Neural cell (in vitro differentiated cells): Measurements from ENCODE around the gene ALDH9A1. TPM values are rescaled to one million over a fixed set of nuclear protein-coding genes. Genes with fewer than 3 reads are reported as not detected.
A peak's percentile ranks its signal among the peaks of the same experiment; 100 is the strongest.

Experiments
- H2AFZ ChIP-seq: fragments of 200-600, 300-800 bp; sonication (generic), shearing (Covaris generic); 2 replicates; pipeline ENCODE4 v1.6.0; 2014; ENCODE audit warnings: low read depth, mild to moderate bottlenecking, antibody characterized with exemption, low read length, moderate library complexity
- H3F3A ChIP-seq: fragments of 200-600 bp; shearing (Covaris generic); 2 replicates; pipeline ENCODE4 v1.6.1; 2016; ENCODE audit warnings: mild to moderate bottlenecking, moderate library complexity, mixed read lengths, antibody characterized with exemption, low read length; ENCODE audit not compliant: insufficient read depth, poor library complexity, severe bottlenecking
- H3K27ac ChIP-seq: fragments of 200-600, 300-800 bp; sonication (generic), shearing (Covaris generic); 2 replicates; pipeline ENCODE4 v1.5.1; 2014; ENCODE audit warnings: mild to moderate bottlenecking, low read length, moderate library complexity
- H3K27me3 ChIP-seq: fragments of 300-800, 200-600 bp; sonication (generic), shearing (Covaris generic); 2 replicates; pipeline ENCODE4 v1.6.0; 2014; ENCODE audit warnings: mild to moderate bottlenecking, low read depth, low read length, moderate library complexity; ENCODE audit not compliant: insufficient read depth
- H3K36me3 ChIP-seq: fragments of 300-800, 200-600 bp; sonication (generic), shearing (Covaris generic); 2 replicates; pipeline ENCODE4 v1.5.1; 2014; ENCODE audit warnings: mild to moderate bottlenecking, antibody characterized with exemption, low read length, moderate library complexity; ENCODE audit not compliant: insufficient read depth
- H3K4me2 ChIP-seq: fragments of 300-800, 200-600 bp; sonication (generic), shearing (Covaris generic); 2 replicates; pipeline ENCODE4 v1.6.0; 2014; ENCODE audit warnings: mild to moderate bottlenecking, low read length
- H3K4me3 ChIP-seq: fragments of 300-800, 200-600 bp; sonication (generic), shearing (Covaris generic); 2 replicates; pipeline ENCODE4 v1.5.1; 2014; ENCODE audit warnings: mild to moderate bottlenecking, low read length, moderate library complexity
- H3K79me2 ChIP-seq: fragments of 200-600 bp; shearing (Covaris generic); replicated peaks from 2 replicates; pipeline ENCODE4 v1.6.0; 2014; ENCODE audit warnings: mild to moderate bottlenecking, low read length, moderate library complexity; ENCODE audit not compliant: insufficient read depth
- H3K9ac ChIP-seq: fragments of 300-800, 200-600 bp; sonication (generic), shearing (Covaris generic); 2 replicates; pipeline ENCODE4 v1.6.1; 2016; ENCODE audit warnings: mild to moderate bottlenecking, low read length, mixed read lengths
- H3K9me2 ChIP-seq: fragments of 200-600 bp; shearing (Covaris generic); 2 replicates; pipeline ENCODE4 v1.6.1; 2016; ENCODE audit warnings: mild to moderate bottlenecking, low read length, mixed read lengths; ENCODE audit not compliant: insufficient read depth
- H3K9me3 ChIP-seq: fragments of 200-600, 300-800 bp; sonication (generic), shearing (Covaris generic); 2 replicates; pipeline ENCODE4 v1.6.1; 2016; ENCODE audit warnings: mild to moderate bottlenecking, mixed run types, low read length, moderate library complexity, mixed read lengths
- H4K20me1 ChIP-seq: fragments of 200-600 bp; shearing (Covaris generic); 2 replicates; pipeline ENCODE4 v1.6.1; 2016; ENCODE audit warnings: mild to moderate bottlenecking, mixed run types; ENCODE audit not compliant: insufficient read depth
- CTCF ChIP-seq: fragments of 450-650 bp; IDR thresholded peaks from 2 replicates; pipeline ENCODE4 v1.5.1; 2014; ENCODE audit warnings: antibody characterized with exemption, mild to moderate bottlenecking, moderate library complexity; ENCODE audit not compliant: poor library complexity, severe bottlenecking
- EP300 ChIP-seq: fragments of 450-650 bp; conservative IDR thresholded peaks from 2 replicates; pipeline ENCODE4 v1.6.1; 2014; ENCODE audit warnings: antibody characterized with exemption, mild to moderate bottlenecking, moderate library complexity; ENCODE audit not compliant: poor library complexity, severe bottlenecking
- EZH2 ChIP-seq: fragments of 200-600, 300-800 bp; shearing (Covaris generic), sonication (generic); IDR thresholded peaks from 2 replicates; pipeline ENCODE4 v1.6.1; 2014; ENCODE audit warnings: antibody characterized with exemption, low read length, borderline replicate concordance, mild to moderate bottlenecking; ENCODE audit not compliant: insufficient read depth, poor library complexity, severe bottlenecking
- MXI1 ChIP-seq: fragments of 450-650 bp; conservative IDR thresholded peaks from 2 replicates; pipeline ENCODE4 v1.6.1; 2014; ENCODE audit warnings: antibody characterized with exemption, mild to moderate bottlenecking; ENCODE audit not compliant: poor library complexity, severe bottlenecking
- POLR2AphosphoS5 ChIP-seq: IDR thresholded peaks from 2 replicates; pipeline ENCODE4 v1.6.1; 2012
- RAD21 ChIP-seq: fragments of 450-650 bp; conservative IDR thresholded peaks from 2 replicates; pipeline ENCODE4 v1.6.1; 2014; ENCODE audit warnings: antibody characterized with exemption, mild to moderate bottlenecking, moderate library complexity
- REST ChIP-seq: IDR thresholded peaks from 2 replicates; pipeline ENCODE4 v1.6.1; 2012; ENCODE audit warnings: borderline replicate concordance
- SMC3 ChIP-seq: fragments of 450-650 bp; conservative IDR thresholded peaks from 2 replicates; pipeline ENCODE4 v1.6.1; 2014; ENCODE audit warnings: antibody characterized with exemption, mild to moderate bottlenecking, moderate library complexity; ENCODE audit not compliant: poor library complexity
- TAF1 ChIP-seq: IDR thresholded peaks from 2 replicates; pipeline ENCODE4 v1.6.1; 2012; ENCODE audit warnings: low read depth
- polyA plus RNA-seq: library from polyadenylated mRNA; depleted of rRNA; stranded (reverse); fragments of >200 nt; gene quantifications from 2 replicates; pipeline ENCODE4 v1.2.3, GENCODE V29; 2014

ALDH9A1 gene
- polyA plus RNA-seq, 1 donor from 2014 or later: 25.5 TPM

- Histone ChIP-seq H2AFZ (no peak overlapping the region), H3F3A (no peaks in the 10 kb centered on the region), H3K4me3 (no peak overlapping the region), H3K9me3 (no peaks in the 10 kb centered on the region), H3K36me3 (no peaks in the 10 kb centered on the region), H4K20me1 (no peaks in the 10 kb centered on the region), H3K9ac (no peak overlapping the region), H3K4me2 (no peak overlapping the region), H3K79me2 (peaks cover 16% of the 10 kb centered on the region), H3K27ac (no peak overlapping the region), H3K9me2 (no peaks in the 10 kb centered on the region), H3K27me3 (no peaks in the 10 kb centered on the region)
- no peak for TF ChIP-seq TAF1
Observed at GRCh38 chr1:165699577-165699976, 1.2 kb upstream of the ALDH9A1 start.

GRCh38 chr1:165698761-165699052, 345 bp upstream of the ALDH9A1 start:
- Histone ChIP-seq H4K20me1 (no peaks in the 10 kb centered on the region), H3K27ac (peak overlapping the region; percentile 83), H3K79me2 (peaks cover 16% of the 10 kb centered on the region), H3K4me3 (peak overlapping the region; percentile 98), H3K9ac (peak overlapping the region; percentile 85), H3F3A (no peaks in the 10 kb centered on the region), H3K27me3 (no peaks in the 10 kb centered on the region), H2AFZ (peak overlapping the region; percentile 93), H3K9me3 (no peaks in the 10 kb centered on the region), H3K36me3 (no peaks in the 10 kb centered on the region), H3K4me2 (peak overlapping the region; percentile 63), H3K9me2 (no peaks in the 10 kb centered on the region)
- no peak for TF ChIP-seq SMC3
- no peak for TF ChIP-seq RAD21
- TF ChIP-seq TAF1: no peak
- no peak for TF ChIP-seq POLR2AphosphoS5
- no peak for TF ChIP-seq EZH2
- TF ChIP-seq CTCF: no peak
- TF ChIP-seq EP300: no peak
- TF ChIP-seq MXI1: no peak
- no peak for TF ChIP-seq REST

GRCh38 chr1:165697491-165697880, 876 bp downstream of the ALDH9A1 start:
- Histone ChIP-seq H3F3A (no peaks in the 10 kb centered on the region), H3K36me3 (no peaks in the 10 kb centered on the region), H3K27ac (no peak overlapping the region), H3K79me2 (peaks cover 16% of the 10 kb centered on the region), H3K9ac (no peak overlapping the region), H2AFZ (no peak overlapping the region), H3K27me3 (no peaks in the 10 kb centered on the region), H3K4me2 (no peak overlapping the region), H3K4me3 (peak overlapping the region; percentile 98), H3K9me2 (no peaks in the 10 kb centered on the region), H4K20me1 (no peaks in the 10 kb centered on the region), H3K9me3 (no peaks in the 10 kb centered on the region)
- TF ChIP-seq MXI1: no peak
- no peak for TF ChIP-seq TAF1
- no peak for TF ChIP-seq REST
- TF ChIP-seq POLR2AphosphoS5: no peak
- TF ChIP-seq CTCF: no peak
- TF ChIP-seq EP300: no peak
- no peak for TF ChIP-seq EZH2
- TF ChIP-seq RAD21: no peak
- no peak for TF ChIP-seq SMC3
